A549 (cell line): ENCODE data around the gene IQSEC2.

ENCODE experiments used
- CEBPB ChIP-seq, 2 experiments: fragments of >200 bp in 1 of 2; sonication (Bioruptor Twin) in 1 of 2; formaldehyde crosslinking in 1 of 2; IDR thresholded peaks; 2 replicates each; pipeline ENCODE4 v1.6.1; 2012 to 2016
- CTCF ChIP-seq: fragments of >200 bp; sonication (Bioruptor Twin); formaldehyde crosslinking; IDR thresholded peaks from 3 replicates; pipeline ENCODE4 v1.5.1; 2016
- E2F6 ChIP-seq: IDR thresholded peaks from 2 replicates; pipeline ENCODE4 v1.6.1; 2012; ENCODE audit warnings: low read depth, borderline replicate concordance
- HOXB5 ChIP-seq: fragments of 250-450 bp; sonication (Bioruptor Pico); IDR thresholded peaks from 2 replicates; pipeline ENCODE4 v1.5.0; 2020; ENCODE audit warnings: mild to moderate bottlenecking, moderate library complexity
- JUN ChIP-seq, 2 experiments: fragments of >200 bp; sonication (Bioruptor Twin); formaldehyde crosslinking; IDR thresholded peaks; 2 replicates in 1 of 2; 3 replicates in 1 of 2; pipeline ENCODE4 v1.6.1; 2016 to 2017
- MYC ChIP-seq: IDR thresholded peaks from 2 replicates; pipeline ENCODE4 v1.6.1; 2012; ENCODE audit warnings: mild to moderate bottlenecking, inconsistent platforms, low read length, improper control_type of control experiment, borderline replicate concordance
- POLR2A ChIP-seq: IDR thresholded peaks from 2 replicates; pipeline ENCODE4 v1.6.1; 2012; ENCODE audit warnings: mild to moderate bottlenecking, low read length
- RAD21 ChIP-seq, 2 experiments: fragments of >200 bp in 1 of 2; sonication (Bioruptor Twin) in 1 of 2; formaldehyde crosslinking in 1 of 2; IDR thresholded peaks in 1 of 2; conservative IDR thresholded peaks in 1 of 2; 2 replicates in 1 of 2; 3 replicates in 1 of 2; pipeline ENCODE4 v1.6.1; 2012 to 2018; ENCODE audit warnings: inconsistent platforms in 1 of 2
- REST ChIP-seq: fragments of 200-600 bp; sonication (generic); IDR thresholded peaks from 2 replicates; pipeline ENCODE4 v1.6.1; 2016; ENCODE audit warnings: antibody characterized with exemption, mild to moderate bottlenecking, moderate library complexity
- USF2 ChIP-seq: fragments of 450-650 bp; IDR thresholded peaks from 2 replicates; pipeline ENCODE4 v1.6.1; 2014; ENCODE audit warnings: antibody characterized with exemption

- TF ChIP-seq CTCF (peak; percentile 28), RAD21 (conservative IDR thresholded peaks at IDR 0.05 in 1 of 2, IDR thresholded peaks at IDR 0.05 in 1 of 2) (no peak), POLR2A (no peak), CEBPB (IDR thresholded peaks at IDR 0.05) (no peak), HOXB5 (CRISPR knock-in tag) (no peak), MYC (no peak), E2F6 (no peak), REST (no peak), JUN (IDR thresholded peaks at IDR 0.05) (no peak), USF2 (no peak)
Observed at GRCh38 chrX:53244610-53245009, 36.8 kb downstream of the IQSEC2 start.
